Activated CD8-positive, alpha-beta memory T cell treated with anti-CD3 and anti-CD28 coated beads for 1 hour (primary cell): ENCODE measurements around the gene LASP1.

Source experiments
- DNase-seq, 2 donors: peaks; one replicate each; pipeline ENCODE4 v3.0.0-alpha.2; 2020; ENCODE audit warnings: low read depth in 1 of 2; ENCODE audit errors: extremely low read depth in 1 of 2

LASP1 gene

DNA sequence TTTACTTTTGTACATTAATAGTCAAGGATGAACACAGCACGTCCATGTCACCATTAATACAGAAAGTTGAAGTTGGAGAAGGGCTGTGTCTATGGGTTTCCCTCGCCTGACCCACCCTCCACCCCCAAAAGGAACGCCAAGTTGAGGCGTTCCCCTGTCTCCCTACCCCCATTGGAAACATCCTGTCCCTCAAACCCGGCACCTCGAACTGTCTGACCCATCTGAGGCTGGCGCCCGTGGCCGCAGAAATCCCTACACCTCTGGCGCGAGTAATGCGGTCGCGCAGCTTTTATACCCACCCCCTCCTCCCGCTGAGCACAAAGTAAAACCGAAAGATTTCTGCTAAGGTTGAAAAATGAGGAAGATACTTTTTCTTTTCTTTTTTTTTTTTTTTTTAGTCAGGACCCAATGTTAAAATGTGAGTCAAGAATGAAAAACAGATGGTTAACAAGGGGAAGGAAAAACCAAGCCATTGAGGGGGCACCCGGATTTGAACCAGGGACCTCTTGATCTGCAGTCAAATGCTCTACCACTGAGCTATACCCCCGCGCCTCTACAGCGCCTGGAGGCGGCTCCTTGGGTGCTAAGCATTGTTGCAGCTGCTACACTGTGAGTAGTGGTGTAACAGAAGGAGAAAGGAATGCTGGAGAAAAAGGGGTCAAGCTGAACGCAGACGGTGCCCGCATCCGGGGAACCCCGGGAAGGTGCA, 887 bp upstream of the LASP1 start:
- DNase-seq: peak; percentile 58 to 78

DNA sequence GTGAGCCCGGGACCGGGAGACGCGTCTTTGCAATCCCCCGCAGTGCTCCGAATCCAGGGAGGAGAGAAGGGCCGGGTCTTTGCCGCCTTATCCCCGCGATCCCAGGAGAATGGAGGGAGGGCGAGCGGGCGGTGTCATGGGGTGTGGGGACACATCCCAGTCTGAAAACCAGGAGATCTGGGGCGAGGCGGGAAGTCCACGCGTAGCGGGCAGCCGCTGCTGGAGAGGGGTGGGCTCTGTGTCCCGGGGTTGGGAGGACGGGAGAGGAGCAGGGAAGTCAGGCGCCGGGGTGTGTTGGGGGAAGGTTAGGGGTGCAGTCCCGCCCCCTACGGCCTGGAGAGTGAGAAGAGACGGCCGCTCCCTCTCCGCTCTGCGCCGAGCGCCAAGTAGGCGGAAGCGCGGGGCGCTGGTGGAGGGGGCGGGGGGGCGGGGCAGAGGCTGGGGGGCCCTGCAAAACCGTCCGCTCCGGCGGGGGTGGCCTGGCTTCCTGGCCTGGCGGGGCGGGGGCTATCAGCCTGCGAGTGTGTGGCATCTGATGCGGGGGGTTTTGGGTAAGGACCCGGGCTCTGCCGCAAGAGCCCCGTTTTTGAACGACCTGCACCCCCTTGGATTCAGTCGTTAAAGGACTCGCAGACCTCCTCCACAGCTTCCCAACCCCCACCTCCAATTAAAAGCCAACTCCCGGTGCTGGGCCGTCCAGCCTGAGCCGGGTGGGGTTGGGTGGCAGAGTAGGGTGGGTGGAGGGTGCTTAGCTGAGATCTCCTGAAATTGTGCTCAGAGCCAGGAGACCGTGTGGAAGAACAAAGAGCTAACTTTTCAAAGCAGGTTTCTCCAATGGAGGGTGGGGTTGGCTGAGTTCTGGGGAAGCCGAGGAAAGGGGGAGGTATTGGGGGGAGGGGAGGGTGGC, 654 bp downstream of the LASP1 start:
- peak in 1 of 2 donors; percentile 53 for DNase-seq

DNA sequence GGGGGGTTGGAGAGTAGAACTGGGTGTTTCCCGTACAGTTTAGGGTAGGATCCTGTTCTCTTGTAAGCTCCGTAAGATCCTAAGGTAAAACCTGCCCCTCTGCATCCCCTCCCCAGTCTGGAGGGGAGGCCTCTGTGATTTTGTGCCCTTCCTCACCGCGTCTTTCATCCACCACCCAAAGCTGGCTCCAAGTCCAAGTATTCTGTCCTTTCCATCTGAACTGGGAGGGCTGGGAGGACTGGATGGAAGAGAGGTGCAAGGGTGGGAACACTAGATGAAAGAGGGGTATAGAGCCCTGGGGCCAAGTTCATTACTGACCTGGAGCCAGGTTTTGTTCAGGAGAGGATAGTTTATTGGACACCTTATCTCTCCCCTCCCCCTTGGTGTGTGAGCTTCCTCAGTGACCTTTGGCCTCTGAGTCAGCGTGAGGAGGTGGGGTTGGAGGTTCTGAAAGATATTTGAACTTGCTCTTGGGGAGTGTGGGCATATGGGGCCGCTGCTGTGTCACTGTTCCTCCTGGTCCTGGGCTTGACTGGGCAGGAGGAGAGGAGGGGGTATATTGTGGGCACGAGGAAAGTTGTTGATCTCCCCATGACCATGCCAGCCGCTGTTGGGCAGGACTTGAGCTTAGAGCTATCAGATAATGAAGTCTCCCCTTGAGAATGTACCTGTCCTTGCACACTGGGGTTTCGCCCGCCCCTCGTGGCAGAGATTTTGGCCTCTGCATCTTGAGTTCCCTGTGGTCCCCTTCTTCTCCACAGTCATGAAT, 1.6 kb downstream of the LASP1 start:
- DNase-seq: peak; percentile 38 to 56

GRCh38 chr17:38872027-38872511, 2.2 kb downstream of the LASP1 start:
- DNase-seq: no peak

DNA sequence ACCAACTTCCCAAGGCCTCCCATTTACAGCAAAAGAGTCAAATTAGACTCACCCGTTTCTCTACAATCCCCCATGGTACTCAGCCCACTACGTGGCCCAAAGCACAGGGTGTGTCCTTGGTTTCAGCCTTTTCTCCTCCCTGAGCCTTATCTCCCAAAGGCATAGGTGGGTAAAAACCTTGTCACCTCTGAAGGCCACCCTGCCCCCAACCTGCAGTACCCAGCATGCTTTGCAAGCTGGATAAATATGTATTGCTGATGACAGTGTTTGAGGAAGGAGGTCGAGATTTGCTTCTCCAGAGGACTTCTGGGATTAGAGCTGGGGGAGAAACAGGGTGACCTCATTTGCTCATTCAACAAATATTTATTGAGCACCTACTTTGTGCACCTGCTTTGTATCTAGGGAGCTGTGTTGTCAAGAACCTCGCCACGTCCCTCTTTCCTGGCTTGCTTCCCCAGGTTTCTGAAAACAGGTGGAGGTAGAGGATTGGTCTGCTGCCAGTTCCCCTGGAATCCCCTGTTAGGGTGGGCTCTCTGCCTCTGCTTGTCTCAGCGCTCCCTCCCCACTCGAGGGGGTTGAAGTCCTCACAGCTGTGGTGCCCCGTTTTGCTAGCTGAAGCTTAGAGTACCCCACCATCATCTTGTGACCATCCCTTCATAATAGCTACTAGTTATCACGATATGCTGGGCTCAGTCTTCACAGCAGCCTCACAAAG, 3.0 kb downstream of the LASP1 start:
- no peak for DNase-seq

GRCh38 chr17:38873640-38874380, 4.0 kb downstream of the LASP1 start:
- DNase-seq: no peak

- DNase-seq: no peak
Measured at GRCh38 chr17:38874505-38875400, 4.9 kb downstream of the LASP1 start.

DNA sequence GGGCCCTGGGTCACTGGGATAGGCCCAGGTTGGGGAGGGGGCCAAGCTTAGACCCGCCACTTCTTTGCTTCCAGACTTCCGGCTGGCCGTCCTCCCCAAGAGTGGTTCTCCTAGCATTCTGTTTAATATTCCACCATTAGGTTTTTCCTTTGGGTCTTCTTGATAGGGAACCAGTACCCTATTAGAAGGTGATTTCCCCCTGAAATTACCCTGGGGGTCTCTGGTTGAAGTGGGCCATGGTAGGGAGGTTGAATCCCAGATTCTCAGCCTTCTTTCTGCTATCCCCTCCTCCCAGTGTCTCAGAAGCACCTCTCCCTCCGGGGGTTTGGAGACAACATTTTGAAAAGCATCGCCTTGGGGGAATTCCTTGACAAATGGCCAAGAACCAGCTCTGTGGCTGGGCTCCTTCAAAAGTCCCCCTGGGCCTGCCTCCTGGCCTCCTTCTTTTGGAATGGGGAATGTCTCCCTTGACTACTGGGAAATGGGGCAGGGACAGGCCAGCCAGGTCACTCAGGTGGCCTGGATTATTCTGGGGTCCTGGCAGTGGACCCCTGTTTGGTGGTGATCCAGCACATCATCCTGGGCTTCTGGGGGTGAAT, 5.7 kb downstream of the LASP1 start:
- no peak for DNase-seq

DNA sequence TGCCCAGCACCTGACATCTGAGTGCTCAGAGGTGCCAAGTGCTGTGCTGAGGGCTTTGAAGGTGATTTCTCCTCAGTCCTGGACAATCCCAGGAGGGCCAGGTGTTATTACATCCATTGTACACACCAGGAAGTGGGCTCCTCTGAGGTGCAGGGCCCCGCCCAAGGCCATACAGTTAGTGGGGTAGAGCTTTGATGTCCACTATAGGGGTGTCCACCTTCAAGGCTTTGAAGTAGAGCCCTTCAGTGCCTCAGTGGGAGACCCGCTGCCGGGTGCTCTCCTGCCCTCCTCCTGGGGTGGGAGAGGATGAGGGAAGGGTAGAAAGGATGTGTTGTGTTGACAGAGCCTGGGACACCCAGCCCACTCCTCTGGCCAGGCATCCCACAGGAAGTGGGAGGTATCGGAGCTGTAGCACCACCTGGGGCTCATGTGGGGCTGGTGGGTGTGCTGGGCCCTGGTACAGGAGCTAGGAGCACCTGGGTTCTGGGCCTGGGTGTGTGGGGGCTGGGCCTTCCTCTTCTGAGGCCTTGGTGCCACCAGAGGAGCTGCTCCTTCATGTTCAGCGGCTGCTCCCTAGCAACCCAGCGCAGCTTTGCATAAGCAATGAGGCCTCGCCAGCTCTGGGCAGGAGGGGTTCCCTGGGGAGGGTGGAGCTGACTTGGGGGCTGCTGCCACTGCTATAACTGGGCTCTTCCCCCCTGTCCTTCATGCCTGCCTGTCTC, 7.4 kb downstream of the LASP1 start:
- no peak for DNase-seq

DNA sequence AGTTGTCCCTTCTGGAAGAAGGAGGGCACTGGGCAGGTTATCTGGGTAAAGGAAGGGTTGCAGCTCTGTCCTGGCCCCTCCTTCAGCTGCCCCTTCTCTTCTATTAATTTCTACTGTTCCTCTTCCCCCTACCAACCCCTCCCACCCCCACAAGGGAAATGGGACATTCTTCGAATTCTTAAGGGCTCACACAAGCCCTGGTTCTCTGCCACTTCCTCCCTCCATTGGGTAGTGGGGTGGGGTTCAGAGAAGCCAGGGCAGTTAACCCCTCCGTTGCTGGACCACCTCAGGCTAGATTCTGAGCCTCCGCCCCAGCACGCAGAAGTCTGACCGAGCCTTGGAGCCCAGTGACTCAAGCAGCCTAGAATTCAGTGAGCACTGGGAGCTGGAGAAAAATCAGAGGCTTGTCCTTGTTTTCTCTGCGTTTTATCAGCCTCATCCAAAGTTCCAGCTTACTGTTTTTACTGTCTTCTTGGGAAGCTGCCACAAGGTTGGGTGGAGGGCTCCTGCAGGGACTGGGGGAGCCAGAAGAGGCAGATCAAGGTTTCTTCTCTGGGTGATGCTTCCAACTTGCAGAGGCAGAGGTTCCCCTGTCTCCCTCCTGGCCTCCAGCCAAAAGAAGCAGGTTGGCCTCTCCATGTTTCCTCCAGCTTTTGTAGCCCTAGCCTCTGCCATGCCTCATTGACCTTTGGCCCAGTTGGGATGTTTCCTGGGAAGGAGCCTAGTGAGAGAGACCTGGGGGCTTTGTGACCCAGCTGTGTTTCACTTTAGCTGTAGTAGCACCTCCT, 10.2 kb downstream of the LASP1 start:
- no peak for DNase-seq

DNA sequence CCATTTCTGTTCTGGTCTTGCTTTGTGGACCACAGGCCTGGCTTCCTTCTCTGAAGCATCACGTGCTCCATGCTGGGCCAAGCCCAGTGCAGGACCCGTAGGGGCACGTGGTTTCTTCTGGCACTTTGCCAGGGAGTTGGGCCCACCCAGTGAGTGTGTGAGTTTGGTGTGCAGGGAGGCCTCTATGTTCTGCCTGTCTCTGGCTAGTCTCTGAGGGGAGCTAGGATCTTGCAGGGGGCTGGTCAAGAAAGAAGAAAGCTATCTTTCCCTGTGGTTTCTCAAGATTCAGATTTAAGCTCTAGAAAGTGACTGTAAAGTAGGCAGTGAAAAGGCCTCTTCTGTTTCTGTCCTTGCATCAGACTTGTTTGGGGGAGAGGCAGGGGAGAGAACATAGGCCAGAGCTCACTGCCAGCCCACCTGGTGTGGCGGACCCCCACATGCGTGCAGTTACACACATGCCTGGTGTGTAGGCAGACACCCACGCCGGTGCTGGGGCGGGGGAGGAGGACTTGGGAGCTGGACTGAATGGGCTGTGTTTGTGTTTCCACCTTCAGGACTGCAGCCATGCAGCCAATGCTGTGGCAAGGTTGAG, 11.8 kb downstream of the LASP1 start:
- no peak for DNase-seq

DNA sequence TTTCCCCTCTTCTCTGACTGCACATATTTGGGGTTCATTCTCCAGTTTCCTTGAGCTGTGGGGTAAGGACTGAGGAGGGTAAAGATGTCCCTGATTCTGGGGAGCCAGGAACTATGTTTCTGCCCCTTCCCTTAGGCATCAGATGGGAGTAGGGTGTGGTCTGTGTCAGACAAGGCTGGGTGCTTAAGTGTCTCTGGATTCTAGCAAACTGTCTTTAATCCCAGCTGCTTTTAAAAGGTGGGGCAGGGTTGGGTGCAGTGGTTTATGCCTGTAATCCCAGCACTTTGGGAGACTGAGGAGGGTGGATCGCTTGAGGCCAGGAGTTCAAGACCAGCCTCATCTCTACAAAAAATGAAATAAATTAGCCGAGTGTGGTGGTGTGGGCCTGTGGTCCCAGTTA, 13.0 kb downstream of the LASP1 start:
- no peak for DNase-seq

GRCh38 chr17:38883592-38884526, 14.0 kb downstream of the LASP1 start:
- no peak for DNase-seq

GRCh38 chr17:38885044-38885727, 15.3 kb downstream of the LASP1 start:
- no peak for DNase-seq
